ENCODE data around the gene ITIH1.
"Not testable (repeated sequence)": the region's sequence is repeated elsewhere in the genome, so short reads cannot be mapped to it uniquely, and the experiment has no call there.

Gene ITIH1

GRCh38 chr3:52774901-52775864, 2.2 kb upstream of the ITIH1 start:
- no peak for DNase-seq

- no peak for DNase-seq
Measured at GRCh38 chr3:52775877-52776276, 1.5 kb upstream of the ITIH1 start.

DNA sequence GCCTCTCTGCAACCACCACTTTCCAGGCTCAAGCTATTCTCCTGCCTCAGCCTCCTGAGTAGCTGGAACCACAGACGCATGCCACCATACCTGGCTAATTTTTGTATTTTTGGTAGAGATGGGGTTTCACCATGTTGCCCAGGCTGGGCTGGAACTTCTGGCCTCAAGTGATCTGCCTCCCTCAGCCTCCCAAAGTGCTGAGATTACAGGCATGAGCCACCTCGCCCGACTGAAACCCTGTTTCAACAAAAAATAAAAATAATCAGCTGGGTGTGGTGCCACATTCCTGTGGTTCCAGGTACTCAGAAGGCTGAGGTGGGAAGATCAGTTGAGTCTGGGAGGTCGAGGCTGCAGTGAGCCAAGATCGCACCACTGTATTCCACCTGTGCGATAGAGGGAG, 913 bp upstream of the ITIH1 start:
- not testable (repeated sequence) for DNase-seq

DNA sequence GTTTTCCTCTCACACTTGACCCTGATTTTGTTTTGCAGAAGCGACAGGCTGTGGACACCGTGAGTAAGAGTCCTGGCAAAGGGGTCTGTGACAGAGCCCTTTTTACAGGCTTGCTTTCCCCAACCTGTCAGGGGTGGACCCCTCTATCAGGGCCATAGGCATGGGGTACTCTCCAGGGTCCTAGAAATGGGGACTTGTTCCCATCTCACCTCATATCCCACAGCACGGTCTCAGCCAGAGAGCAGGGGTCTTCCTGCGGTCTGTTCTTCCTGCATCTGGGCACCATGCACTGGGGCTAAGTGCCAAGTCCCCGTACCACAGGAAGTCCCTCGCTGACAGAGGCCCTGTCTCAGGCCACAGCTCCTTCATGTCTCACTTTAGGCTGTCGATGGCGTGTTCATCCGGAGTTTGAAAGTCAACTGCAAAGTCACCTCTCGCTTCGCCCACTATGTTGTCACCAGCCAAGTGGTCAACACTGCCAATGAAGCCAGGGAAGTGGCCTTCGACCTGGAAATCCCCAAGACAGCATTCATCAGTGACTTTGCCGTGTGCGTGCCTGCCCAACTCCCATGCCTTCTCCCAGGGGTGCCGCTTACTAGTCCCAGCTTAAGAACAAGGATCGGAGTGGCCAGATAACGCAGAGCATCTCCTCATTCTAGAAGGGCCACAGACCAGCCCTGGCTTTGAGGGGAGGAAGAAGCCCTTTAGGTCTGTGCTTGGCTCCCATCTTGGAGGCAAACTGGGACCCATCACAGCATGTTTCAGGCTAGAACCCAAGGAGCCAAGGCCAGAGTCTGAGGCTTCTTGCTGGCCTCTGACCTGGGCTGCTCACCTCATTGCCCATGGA, 783 bp downstream of the ITIH1 start:
- no peak for DNase-seq

DNA sequence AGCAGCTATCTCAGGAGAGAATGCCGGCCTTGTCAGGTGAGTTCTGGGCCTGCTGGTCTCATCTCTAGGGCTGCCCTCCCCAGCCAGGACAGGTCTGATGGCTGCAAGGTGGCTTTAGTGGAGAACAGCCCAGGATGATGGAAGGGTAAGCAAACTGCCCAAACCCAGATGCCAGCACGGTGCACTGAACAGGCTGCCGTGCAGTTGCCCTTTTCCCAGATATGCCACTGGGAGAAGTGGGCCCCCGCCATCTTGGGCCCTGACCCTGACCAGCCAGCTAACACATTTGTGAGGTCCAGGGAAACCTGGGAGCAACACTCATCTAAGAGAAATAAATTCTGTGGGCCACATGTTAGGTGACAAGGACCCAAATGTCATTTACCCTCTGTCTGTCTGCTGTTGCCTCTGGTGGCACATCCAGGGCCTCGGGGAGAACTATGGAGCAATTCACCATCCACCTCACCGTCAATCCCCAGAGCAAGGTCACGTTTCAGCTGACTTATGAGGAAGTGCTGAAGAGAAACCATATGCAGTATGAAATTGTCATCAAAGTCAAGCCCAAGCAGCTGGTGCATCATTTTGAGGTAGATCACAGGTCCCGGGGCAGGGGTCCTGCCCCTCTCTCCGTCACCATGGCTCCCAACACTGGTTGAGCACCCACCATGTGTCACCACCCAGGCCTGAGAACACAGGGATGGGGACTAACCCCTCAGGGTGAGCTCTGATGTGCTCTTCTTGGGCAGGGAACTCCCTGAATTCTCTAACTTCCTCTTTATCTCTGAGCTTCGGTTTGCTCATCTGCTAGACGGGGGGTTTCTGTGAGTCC, 1.8 kb downstream of the ITIH1 start:
- DNase-seq = no peak

DNA sequence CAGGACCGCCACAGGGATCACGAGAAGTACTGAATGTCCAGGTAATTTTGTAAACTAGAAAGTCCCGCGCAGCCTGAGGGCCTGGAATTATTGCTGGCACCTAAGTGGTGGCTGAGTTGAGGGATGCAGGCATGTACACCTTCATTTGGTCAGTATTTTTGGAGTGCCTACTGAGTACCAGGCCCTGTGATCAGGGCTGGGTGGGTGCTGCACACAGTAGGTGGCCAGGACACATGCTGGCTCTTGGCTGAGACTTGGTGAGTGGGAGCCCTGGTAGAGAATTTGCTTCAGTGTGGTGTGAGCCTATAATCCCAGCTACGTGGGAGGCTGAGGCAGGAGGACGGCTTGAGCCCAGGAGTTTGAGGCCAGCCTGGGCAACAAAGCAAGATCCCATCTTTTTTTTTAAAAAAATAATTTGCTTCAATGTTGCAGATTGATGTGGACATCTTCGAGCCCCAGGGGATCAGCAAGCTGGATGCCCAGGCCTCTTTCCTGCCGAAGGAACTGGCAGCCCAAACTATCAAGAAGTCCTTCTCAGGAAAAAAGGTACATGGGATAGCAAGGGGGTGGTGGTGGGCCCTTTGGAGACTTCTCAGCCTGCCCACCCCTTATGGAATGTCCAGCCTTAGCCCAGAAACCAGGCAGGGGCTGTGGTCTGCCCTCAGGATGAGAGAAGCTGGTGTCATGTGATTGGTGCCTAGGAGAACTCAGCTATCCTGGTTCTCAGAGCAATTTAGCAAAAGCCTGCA, 2.6 kb downstream of the ITIH1 start:
- no peak for DNase-seq

- no peak for DNase-seq
Measured at GRCh38 chr3:52781741-52782140, 4.3 kb downstream of the ITIH1 start.

- DNase-seq = no peak
Measured at GRCh38 chr3:52782412-52783210, 5.2 kb downstream of the ITIH1 start.

GRCh38 chr3:52783211-52783555, 5.8 kb downstream of the ITIH1 start:
- no peak for DNase-seq

- no peak for DNase-seq
Measured at GRCh38 chr3:52784021-52784621, 6.7 kb downstream of the ITIH1 start.

DNA sequence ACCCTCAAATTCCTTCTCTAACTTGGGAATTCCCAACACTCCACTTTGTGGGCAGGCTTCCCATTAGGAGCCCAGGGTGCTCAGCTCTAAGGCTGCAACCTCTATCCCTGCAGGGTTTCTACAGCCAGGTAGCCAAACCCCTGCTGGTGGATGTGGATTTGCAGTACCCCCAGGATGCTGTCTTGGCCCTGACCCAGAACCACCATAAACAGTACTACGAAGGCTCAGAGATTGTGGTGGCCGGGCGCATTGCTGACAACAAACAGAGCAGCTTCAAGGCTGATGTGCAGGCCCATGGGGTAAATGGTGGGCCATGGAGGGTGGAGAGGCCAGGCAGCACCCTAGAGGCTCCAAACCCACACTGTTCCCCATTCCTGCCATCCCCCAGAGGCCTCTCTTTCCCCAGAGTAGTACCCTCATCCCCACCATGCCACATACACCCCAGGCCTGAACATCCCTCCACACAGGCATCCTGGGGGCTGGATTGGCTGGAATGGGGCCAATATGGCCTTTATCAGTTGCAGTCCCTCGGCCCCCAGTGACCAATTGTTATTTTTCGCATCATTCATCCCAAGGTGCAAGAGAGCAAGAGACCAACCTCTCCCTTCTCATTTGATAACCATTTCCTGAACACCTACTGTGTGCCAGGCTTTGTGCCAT, 7.7 kb downstream of the ITIH1 start:
- DNase-seq = no peak

DNA sequence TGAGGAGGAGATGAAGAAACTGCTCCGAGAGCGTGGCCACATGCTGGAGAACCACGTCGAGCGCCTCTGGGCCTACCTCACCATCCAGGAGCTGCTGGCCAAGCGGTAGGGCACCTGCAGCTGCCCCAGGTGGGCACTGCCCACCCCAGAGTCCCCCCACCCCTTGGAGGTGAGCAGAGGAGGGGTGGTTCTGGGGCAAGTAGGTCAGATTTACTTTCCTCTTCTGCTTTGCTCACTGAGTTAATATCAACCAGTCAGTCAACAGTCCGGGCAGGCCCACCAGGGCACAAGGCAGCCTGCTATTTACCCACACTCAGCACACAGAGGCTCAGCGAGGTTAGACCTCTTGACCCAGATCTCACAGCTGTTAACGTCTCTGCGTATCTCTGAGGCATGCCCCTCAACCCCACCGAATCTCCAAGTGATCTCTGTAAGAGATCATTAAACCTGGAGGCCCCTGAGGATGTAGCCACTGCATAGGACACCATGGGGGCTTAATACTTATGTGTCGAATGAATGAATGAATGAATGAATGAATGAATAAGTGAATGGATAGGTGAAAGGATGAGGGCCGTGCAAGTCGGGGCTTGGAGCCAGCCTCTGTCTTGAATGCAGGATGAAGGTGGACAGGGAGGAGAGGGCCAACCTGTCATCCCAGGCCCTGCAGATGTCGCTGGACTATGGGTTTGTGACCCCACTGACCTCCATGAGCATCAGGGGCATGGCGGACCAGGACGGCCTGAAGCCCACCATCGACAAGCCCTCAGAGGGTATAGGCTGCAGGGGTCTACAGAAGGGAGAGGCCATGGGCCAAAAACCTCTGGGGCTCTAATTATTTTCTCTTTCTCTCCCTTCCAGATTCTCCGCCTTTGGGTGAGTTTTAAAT, 9.2 kb downstream of the ITIH1 start:
- DNase-seq = no peak

DNA sequence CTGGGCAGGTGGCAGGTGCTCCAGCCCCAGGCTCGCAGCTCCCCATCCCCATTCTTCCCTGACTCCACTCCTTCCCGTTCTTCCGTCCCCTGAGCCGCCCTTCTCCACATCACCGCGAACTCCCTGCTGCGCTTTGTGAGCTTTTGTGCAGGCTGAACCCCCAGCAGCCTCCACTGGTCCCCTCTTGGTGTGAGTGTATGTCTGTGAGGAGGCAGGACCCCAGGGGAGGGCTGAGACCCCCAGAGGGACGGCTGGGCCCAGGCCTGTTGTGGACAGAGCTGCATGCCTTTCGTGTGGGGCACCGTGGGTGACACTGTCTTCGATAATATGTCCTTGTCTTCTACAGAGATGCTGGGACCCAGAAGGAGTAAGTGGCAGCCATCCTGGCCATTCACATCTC, 9.8 kb downstream of the ITIH1 start:
- no peak for DNase-seq

- DNase-seq = no peak
Measured at GRCh38 chr3:52787672-52788625, 10.6 kb downstream of the ITIH1 start.

DNA sequence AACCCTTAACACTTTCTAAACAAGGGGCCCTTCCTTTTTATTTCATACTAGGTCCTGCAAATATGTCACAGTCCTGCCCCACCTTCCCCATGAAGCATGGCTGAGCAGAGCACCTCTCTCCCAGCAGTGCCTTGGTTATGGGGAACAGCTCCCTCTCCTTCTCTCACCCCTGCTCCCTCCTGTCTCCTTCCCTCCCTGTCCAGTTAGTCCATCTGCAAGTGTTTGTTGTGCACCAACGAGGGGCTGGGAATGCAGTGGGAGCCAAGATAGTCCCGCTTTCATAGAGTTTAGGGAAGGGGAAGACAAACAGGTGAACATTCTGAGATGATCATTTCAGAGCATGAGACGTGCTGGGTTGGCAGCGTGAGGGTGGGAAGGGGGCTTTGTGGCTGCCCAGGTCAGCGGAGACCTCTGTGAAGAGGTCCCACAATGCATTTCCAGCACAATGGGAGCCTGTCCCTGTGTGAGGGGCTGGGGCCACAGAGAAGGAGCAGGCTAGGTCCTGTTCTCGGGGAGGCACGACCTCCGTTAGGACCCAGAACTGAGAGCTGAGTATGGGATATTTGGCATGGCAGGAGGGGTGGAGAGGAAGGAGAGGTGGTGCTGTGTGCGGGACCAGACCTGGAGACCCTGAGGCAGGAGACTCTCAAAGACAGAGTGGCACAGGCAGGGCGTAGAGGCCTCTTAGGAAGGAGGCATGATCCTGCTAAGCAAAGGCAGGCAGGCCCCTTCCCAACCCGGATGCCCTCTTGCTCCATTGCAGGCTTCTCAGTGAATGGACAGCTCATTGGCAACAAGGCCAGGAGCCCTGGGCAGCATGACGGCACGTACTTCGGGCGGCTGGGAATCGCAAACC, 11.7 kb downstream of the ITIH1 start:
- no peak for DNase-seq

DNA sequence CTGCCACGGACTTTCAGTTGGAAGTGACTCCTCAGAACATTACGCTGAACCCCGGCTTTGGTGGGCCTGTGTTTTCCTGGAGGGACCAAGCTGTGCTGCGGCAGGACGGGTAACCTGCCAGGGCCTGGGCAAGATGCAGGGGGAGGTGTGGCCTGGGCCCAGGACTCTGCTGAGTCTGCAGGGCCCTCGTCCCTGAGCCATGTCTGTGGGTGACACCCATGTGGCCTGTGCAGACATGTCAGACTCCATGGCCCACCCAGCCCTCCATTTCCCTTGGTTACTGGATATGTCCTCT, 12.3 kb downstream of the ITIH1 start:
- no peak for DNase-seq

- no peak for DNase-seq
Measured at GRCh38 chr3:52790337-52790736, 12.9 kb downstream of the ITIH1 start.

Data from right kidney (tissue), 1 donor.